Tongue (tissue), 2 donors: ENCODE data around the gene TMEM135. TPM values are rescaled to one million over a fixed set of nuclear protein-coding genes. Genes with fewer than 3 reads are reported as not detected.

ENCODE experiments used
- DNase-seq: peaks from one replicate; pipeline ENCODE4 v3.0.0-alpha.2; 2015
- total RNA-seq: library from RNA; depleted of rRNA; stranded (reverse); fragments of >200 nt; gene quantifications from one replicate; pipeline ENCODE4 v1.2.3, GENCODE V29; 2014

TMEM135 gene
- total RNA-seq, 1 donor from 2014 or later = 25.6 TPM

DNA sequence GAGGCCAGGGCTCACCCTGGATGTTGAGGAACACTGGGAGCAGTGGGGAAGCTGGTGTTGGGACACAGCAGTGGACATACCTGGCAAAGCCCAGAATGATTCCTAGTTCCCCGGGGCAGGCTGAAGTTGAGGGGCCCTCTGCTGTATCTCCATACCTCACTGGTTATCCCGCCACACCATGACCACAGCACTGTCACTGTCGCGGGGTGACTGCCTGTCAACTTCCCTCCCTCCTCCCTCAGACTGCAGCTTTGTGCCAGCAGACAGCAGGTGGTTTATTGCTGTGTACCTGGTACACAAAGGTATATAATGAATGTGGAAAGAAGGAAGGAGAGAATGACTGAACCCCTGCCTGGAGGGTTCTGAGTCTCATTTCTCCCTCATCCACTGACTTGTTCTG is 318.7 kb downstream of the TMEM135 start:
- DNase-seq = no peak

GRCh38 chr11:87358461-87358860 is 320.7 kb downstream of the TMEM135 start:
- no peak for DNase-seq

GRCh38 chr11:87359401-87359800 is 321.7 kb downstream of the TMEM135 start:
- no peak for DNase-seq

DNA sequence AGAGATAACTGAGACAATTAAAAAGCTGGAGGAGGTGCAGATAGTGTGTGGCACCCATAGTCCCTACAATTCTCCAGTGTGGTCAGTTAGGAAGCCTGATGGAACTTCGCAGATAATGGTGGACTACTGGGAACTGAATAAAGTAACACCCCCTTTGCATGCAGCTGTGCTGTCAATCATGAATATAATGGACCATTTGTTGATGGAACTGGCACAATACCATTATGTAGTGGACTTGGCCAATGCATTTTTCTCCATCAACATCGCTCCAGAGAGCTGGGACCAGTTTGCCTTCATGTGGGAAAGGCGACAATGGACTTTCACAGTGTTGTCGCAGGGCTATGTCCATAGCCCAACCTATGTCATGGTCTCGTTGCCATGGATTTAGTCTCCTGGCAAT is 324.2 kb downstream of the TMEM135 start:
- peak; percentile 34 for DNase-seq

GRCh38 chr11:87366346-87366745 is 328.6 kb downstream of the TMEM135 start:
- DNase-seq = no peak

DNA sequence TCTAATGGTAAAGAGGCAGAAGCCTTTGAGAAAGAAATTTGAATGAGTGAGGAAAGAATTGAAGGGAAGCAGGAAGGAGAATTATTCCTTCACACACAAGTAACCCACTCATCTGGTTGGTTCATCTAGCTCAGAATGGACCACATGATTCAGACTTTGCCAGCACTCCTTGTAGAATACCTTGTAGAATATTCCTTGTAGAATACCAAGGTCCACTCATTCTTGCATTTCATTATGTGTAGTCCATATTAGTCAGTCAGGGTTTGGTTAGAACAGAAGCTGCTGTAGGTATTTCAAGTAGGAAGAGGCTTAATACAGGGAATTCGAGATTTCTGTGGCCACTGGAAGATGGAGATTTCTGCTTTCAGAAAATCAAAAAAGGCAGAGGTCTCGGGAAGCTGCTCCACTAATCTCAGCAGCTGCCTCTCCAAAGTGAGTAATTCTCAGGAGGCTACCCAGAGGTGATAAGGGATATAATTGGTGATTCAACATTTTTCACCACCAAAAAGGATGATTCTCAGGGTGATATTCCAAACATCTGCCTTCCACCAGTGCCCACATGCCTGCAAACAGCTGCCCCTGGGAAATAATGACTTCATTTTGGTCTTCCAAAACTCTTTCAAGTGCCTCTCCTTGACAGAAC is 329.1 kb downstream of the TMEM135 start:
- DNase-seq = no peak

DNA sequence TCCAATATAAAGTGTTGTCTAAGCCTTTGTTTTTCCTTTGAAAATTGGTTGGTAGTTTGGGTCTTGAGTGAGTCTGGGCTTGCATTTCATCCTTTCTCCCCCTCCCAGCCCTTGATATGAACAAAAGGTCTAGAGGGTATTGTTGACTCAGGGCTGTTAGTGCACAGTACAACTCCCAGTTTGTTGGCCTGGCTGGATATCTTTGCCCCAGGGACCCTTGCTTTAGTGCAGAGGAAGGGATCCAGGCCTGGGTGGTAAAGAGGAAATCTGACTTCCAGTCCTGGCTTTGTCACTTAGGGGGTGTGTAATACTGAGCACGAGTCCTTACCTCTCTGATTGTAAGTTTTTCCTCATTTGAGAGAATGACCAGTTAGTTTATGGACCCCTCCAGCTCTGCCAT is 330.4 kb downstream of the TMEM135 start:
- no peak for DNase-seq

DNA sequence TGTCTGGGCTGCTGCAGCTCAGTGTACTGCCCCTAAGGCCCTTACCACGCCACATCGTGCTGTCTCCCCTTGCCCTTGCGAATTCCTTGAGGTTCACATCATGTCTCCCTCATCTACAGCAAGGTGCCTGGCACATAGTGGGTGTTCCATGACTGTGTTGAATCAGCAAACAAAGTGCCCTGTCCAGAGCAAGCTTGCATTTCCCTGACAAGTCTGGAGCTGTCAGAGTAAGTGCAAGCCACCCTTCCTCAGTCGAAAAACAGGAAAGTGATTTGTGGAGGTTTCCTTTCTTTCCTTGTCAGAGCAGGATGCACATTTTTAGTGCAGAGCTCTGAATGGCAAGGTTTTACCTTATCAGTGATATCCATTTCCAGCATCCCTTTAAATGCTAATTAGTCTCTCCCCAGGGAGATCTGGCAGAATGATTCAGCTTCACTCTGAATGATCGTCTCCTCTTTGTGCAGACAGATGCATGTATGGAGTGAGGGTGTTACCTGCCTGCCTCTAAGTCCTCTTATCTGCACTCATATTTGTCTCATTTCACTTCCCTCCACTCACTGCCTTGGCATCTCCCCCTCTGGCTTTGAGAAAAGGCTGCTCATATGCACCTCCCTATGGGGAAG is 331.2 kb downstream of the TMEM135 start:
- no peak for DNase-seq

DNA sequence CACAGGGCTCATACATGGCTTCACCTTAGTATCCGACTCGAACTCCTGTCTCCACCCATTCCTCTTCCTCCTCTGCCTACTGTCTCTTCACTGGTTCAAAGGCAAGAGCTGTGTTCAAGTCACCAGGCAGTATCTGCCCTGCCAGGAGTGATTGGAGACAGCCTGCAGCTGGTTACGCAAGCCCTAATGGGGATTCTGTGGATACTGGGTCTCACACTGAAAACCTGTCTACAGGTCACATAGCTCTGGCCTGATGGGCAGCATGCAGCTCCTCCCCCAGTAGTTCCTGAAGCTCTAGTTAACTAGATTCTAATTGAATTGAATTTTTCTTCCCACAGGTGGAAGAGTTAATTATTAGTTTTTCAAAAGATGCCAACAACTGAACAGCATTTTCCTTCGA is 332.2 kb downstream of the TMEM135 start:
- no peak for DNase-seq

GRCh38 chr11:87372065-87372464 is 334.3 kb downstream of the TMEM135 start:
- no peak for DNase-seq

Other genes with a start within 250 kb of the TMEM135 start
- gene PRSS23, start 237.4 kb upstream of the TMEM135 start, total RNA-seq = 44.2 TPM
- 59.5 TPM for gene FZD4, start 82.5 kb upstream of the TMEM135 start, total RNA-seq